Omental fat pad (tissue), 4 donors: ENCODE data around the gene LSM14B. TPM values are rescaled to one million over a fixed set of nuclear protein-coding genes. Genes with fewer than 3 reads are reported as not detected.
"Not testable (repeated sequence)": the region's sequence is repeated elsewhere in the genome, so short reads cannot be mapped to it uniquely, and the experiment has no call there.

ENCODE experiments used
- ATAC-seq: fragments of 150-250 bp; one replicate; pipeline ENCODE4 v1.9.1; 2016; ENCODE audit warnings: mild to moderate bottlenecking, moderate library complexity; ENCODE audit not compliant: low FRiP score
- DNase-seq: peaks from one replicate; pipeline ENCODE4 v3.0.0-alpha.2; 2019; ENCODE audit warnings: low spot score
- CTCF ChIP-seq, 3 donors: fragments of 450-650 bp; IDR thresholded peaks; one replicate each; pipeline ENCODE4 v1.5.1; 2016 to 2017; ENCODE audit warnings: antibody characterized with exemption in 3 of 3, mild to moderate bottlenecking in 3 of 3, moderate library complexity in 2 of 3
- total RNA-seq, 4 donors: library from RNA; depleted of rRNA; stranded (reverse); fragments of >200 nt; gene quantifications; one replicate each; pipeline ENCODE4 v1.1.0, GENCODE V29; 2016

The LSM14B gene
- total RNA-seq: 10 to 100 TPM; 13.1 to 23.8 (median 16.0) TPM

DNA sequence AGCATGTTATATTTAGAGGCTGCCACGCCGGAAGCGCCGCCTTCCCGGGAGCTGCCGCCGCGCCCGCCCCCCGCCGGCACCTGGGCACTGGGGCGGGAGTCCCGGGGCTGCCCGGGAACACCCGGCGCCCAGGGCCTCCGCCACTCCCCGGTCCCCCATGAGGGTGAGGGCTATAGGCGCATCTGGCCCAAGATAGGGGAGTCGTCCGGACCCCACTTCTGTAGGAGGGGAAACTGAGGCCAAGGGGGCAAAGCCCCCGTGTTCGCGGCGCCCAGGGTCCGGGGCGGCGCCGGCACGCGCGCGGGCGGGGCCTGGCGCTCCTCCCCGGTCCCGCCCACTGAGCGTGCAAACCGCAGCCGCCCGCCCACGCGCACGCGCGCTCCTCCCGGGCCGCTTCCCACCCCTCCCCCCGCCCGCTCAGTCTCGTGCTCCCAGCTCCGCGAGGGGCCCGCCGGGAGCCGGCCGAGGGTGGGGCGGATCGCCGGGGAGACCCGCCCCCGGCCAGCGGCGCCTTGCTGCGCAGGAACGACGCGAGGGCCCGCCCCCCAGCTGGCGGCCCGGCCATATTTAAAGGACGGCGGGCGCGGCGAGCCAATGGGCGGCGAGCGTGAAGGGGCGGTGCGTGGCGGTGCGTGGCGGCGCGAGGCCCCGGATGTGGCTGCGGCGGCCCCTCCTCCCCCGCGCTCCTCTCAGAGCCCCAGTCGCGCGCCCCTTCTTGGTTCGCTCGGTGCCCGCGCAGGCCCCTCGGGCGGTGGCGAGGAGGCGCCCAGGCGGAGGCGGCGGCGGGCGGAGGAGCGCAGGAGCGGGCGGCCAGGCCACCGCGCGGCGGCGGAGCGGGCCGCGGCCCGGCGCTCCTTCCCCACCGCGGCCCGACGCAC is at the start of gene LSM14B:
TSS of gene LSM14B (plus strand) at position 700 of the 878 bp plus-strand sequence. CDS start 192 bp downstream, outside the sequence.
- peak; percentile 89 for ATAC-seq
- no peak for TF ChIP-seq CTCF (IDR thresholded peaks at IDR 0.05)

DNA sequence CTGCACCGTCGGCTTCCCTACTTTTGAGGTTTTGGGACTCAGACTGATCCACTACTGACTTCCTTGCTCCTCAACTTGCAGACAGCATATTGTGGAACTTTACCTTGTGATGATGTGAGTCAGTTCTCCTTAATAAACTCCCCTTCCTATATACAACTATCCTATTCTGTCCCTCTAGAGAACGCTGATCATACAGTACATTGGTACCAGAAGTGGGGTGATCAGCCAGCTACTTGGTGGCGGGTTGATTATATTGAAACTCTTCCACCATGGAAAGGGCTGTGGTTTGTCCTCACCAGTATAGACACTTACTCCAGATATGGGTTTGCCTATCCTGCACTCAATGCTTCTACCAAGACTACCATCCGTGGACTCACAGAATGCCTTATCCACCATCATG is 49.0 kb upstream of the LSM14B start:
- TF ChIP-seq CTCF (IDR thresholded peaks at IDR 0.05): no peak
- DNase-seq (no peak), ATAC-seq (no peak)

More for the DNA sequence above, at the start of gene LSM14B:
- DNase-seq: peak; percentile 75

DNA sequence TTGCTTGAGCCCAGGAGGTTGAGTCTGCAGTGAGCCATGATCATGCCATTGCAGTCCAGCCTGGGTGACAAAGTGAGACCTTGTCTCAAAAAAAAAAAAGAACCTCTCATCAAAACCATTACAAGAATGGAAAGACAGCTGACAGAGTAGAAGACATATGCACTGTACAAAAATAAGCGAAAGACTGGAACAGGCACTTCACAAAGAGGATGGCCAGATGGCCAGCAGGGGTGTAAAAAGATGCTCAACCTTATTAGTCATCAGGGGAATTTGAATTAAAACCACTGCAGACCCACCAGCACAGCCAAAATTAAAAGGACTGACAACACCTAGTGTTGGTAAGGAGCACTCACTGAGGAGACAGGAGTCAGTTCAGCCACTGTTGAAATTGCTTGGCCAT is 43.1 kb upstream of the LSM14B start:
- no peak for ATAC-seq
- no peak for DNase-seq
- TF ChIP-seq CTCF (IDR thresholded peaks at IDR 0.05): no peak

GRCh38 chr20:62080249-62080990 is 41.9 kb upstream of the LSM14B start:
- DNase-seq (no peak), ATAC-seq (no peak)
- no peak for TF ChIP-seq CTCF (IDR thresholded peaks at IDR 0.05)

GRCh38 chr20:62083312-62083711 is 39.0 kb upstream of the LSM14B start:
- no peak for TF ChIP-seq CTCF (IDR thresholded peaks at IDR 0.05)

DNA sequence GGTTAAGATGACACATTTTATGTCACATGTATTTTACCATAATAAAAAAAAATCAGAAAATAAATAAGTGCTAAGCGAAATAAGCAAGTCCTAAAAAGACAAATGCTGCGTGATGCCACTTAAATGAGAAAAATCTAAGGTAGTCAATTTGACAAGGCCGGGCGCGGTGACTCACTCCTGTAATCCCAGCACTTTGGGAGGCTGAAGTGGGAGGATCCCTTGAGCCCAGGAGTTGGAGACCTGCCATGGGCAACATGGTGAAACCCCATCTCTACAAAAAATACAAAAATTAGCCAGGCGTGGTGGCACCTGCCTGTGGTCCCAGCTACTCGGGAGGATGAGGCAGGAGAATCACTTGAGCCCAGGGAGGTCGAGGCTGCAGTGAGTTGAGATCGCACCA is 38.1 kb upstream of the LSM14B start:
- not testable (repeated sequence) for DNase-seq

More at GRCh38 chr20:62083312-62083711, 39.0 kb upstream of the LSM14B start:
- ATAC-seq (no peak), DNase-seq (no peak)

GRCh38 chr20:62085206-62085605 is 37.1 kb upstream of the LSM14B start:
- DNase-seq (no peak), ATAC-seq (no peak)
- no peak for TF ChIP-seq CTCF (IDR thresholded peaks at IDR 0.05)

More for the DNA sequence above, 38.1 kb upstream of the LSM14B start:
- ATAC-seq: not testable (repeated sequence)
